Subcutaneous adipose tissue (tissue), 4 donors: ENCODE data around the gene TMEM129. TPM values are rescaled to one million over a fixed set of nuclear protein-coding genes. Genes with fewer than 3 reads are reported as not detected.

ENCODE experiments used
- CTCF ChIP-seq: fragments of 450-650 bp; IDR thresholded peaks from one replicate; pipeline ENCODE4 v1.5.1; 2016; ENCODE audit warnings: low read depth, mild to moderate bottlenecking, control low read depth, antibody characterized with exemption, moderate library complexity
- total RNA-seq, 4 donors: library from RNA; depleted of rRNA; stranded (reverse); fragments of >200 nt; gene quantifications; one replicate each; pipeline ENCODE4 v1.1.0, GENCODE V29; 2016

TMEM129 gene
- total RNA-seq, 4 donors from 2014 or later = 21.0 to 65.4 (median 30.4) TPM

GRCh38 chr4:1748465-1748995 is 27.4 kb upstream of the TMEM129 start:
- TF ChIP-seq CTCF = no peak

GRCh38 chr4:1747603-1747967 is 26.5 kb upstream of the TMEM129 start:
- TF ChIP-seq CTCF = no peak

- no peak for TF ChIP-seq CTCF
Measured at GRCh38 chr4:1746919-1747602, 25.9 kb upstream of the TMEM129 start.

GRCh38 chr4:1746265-1746691 is 25.2 kb upstream of the TMEM129 start:
- no peak for TF ChIP-seq CTCF

- no peak for TF ChIP-seq CTCF
Measured at GRCh38 chr4:1745697-1746096, 24.6 kb upstream of the TMEM129 start.

- TF ChIP-seq CTCF = no peak
Measured at GRCh38 chr4:1745165-1745564, 24.0 kb upstream of the TMEM129 start.

- TF ChIP-seq CTCF = no peak
Measured at GRCh38 chr4:1744552-1744951, 23.4 kb upstream of the TMEM129 start.
